CD4-positive, alpha-beta T cell (primary cell): ENCODE results near the gene TNFRSF25. TPM values are rescaled to one million over a fixed set of nuclear protein-coding genes. Genes with fewer than 3 reads are reported as not detected.

Experiments used
- ATAC-seq: fragments of 200-7000 bp; cut with Tn5 transposase; one replicate; pipeline ENCODE4 v1.10.0; 2022; ENCODE audit warnings: mild to moderate bottlenecking; ENCODE audit not compliant: poor library complexity
- CTCF ChIA-PET: fragments of 350-600 bp; sonication (Branson Sonifier 250); formaldehyde crosslinking; loops from one replicate; lab custom pipeline; 2021; ENCODE audit warnings: antibody characterized with exemption, inconsistent platforms; lab: Charles Lee
- POLR2A ChIA-PET: fragments of 350-600 bp; sonication (Branson Sonifier 250); formaldehyde crosslinking; loops from one replicate; lab custom pipeline; 2021; ENCODE audit warnings: antibody characterized with exemption, inconsistent platforms; lab: Charles Lee
- DNase-seq, 14 experiments: peaks; one replicate each; pipeline ENCODE4 v3.0.0-alpha.2; 2013 to 2020; ENCODE audit warnings: mixed read lengths in 2 of 14
- H3K27ac ChIP-seq, 2 donors: one replicate each; pipeline versions ENCODE4 v1.5.1 to v1.7.0; 2013; ENCODE audit warnings: low read length in 2 of 2, low read depth in 1 of 2, mild to moderate bottlenecking in 1 of 2
- H3K27me3 ChIP-seq, 2 experiments: 1 replicate in 1 of 2; 2 replicates in 1 of 2; pipeline versions ENCODE4 v1.6.1 to v1.7.0; 2013; ENCODE audit warnings: low read length in 2 of 2, control low read depth in 1 of 2, mild to moderate bottlenecking in 1 of 2, moderate library complexity in 1 of 2; ENCODE audit not compliant: insufficient read depth in 2 of 2, control insufficient read depth in 1 of 2
- H3K36me3 ChIP-seq: one replicate; pipeline ENCODE4 v1.6.1; 2013; ENCODE audit warnings: low read length, control low read depth; ENCODE audit not compliant: insufficient read depth
- H3K4me1 ChIP-seq: one replicate; pipeline ENCODE4 v1.6.1; 2013; ENCODE audit warnings: low read length, control low read depth; ENCODE audit not compliant: insufficient read depth
- H3K4me3 ChIP-seq: one replicate; pipeline ENCODE4 v1.5.1; 2013; ENCODE audit warnings: mild to moderate bottlenecking, low read length, moderate library complexity
- H3K9me3 ChIP-seq, 2 experiments: 1 replicate in 1 of 2; 2 replicates in 1 of 2; pipeline versions ENCODE4 v1.6.1 to v1.7.0; 2013; ENCODE audit warnings: low read length in 2 of 2, mild to moderate bottlenecking in 2 of 2, control low read depth in 1 of 2, moderate library complexity in 1 of 2; ENCODE audit not compliant: control insufficient read depth in 1 of 2, insufficient read depth in 1 of 2
- H3K27ac Mint-ChIP-seq: one replicate; pipeline ENCODE4 v1.8.0; 2020; ENCODE audit warnings: mixed read lengths
- H3K27me3 Mint-ChIP-seq: one replicate; pipeline ENCODE4 v1.8.0; 2021; ENCODE audit warnings: mixed read lengths
- H3K36me3 Mint-ChIP-seq: one replicate; pipeline ENCODE4 v1.8.0; 2021; ENCODE audit warnings: low read depth, mixed read lengths
- H3K4me1 Mint-ChIP-seq: one replicate; pipeline ENCODE4 v1.8.0; 2021; ENCODE audit warnings: low read depth, mixed read lengths
- H3K4me3 Mint-ChIP-seq: one replicate; pipeline ENCODE4 v1.8.0; 2020; ENCODE audit warnings: mild to moderate bottlenecking, mixed read lengths
- H3K9me3 Mint-ChIP-seq: one replicate; pipeline ENCODE4 v1.8.0; 2020; ENCODE audit warnings: mixed read lengths
- CTCF ChIP-seq: fragments of 200-600 bp; IDR thresholded peaks from one replicate; pipeline ENCODE4 v1.8.0; 2022; ENCODE audit warnings: antibody characterized with exemption, mild to moderate bottlenecking
- intact Hi-C, 2 experiments: fragments of 100-400 bp; cut with DNase I in 1 of 2; cut with micrococcal nuclease in 1 of 2; formaldehyde crosslinking; loops; one replicate each; pipeline versions ENCODE4 v1.15.1 to v1.9.0; 2023 to 2025; cut with DNase I, micrococcal nuclease
- total RNA-seq, 174 experiments: library from RNA in 2 of 174; stranded (reverse) in 2 of 174; gene quantifications; one replicate each; pipeline ENCODE4 v1.2.3 and lab custom pipeline; 2021 to 2026

The TNFRSF25 gene
- total RNA-seq, 2 experiments from 2014 or later = 220 to 225 TPM

- H3K27ac ChIP-seq = no peak overlapping the region
- ChIA-PET CTCF (no interaction called here), POLR2A (no interaction called here)
- peaks cover 2 to 6% of the 10 kb centered on the region in 2 experiments for H3K27me3 ChIP-seq
- DNase-seq (no peak), ATAC-seq (no peak)
- intact Hi-C loops = no loop called here
- H3K4me1 ChIP-seq = no peaks in the 10 kb centered on the region
- Mint-ChIP-seq H3K4me3 (no peak overlapping the region), H3K27me3 (peaks cover 3% of the 10 kb centered on the region), H3K4me1 (no peaks in the 10 kb centered on the region), H3K9me3 (no peaks in the 10 kb centered on the region), H3K27ac (no peak overlapping the region), H3K36me3 (no peaks in the 10 kb centered on the region)
- no peak overlapping the region for H3K4me3 ChIP-seq
- peaks cover 0 to 7% of the 10 kb centered on the region in 2 experiments for H3K9me3 ChIP-seq
- no peaks in the 10 kb centered on the region for H3K36me3 ChIP-seq
- TF ChIP-seq CTCF = no peak
Measured at GRCh38 chr1:6509220-6509918, 43.4 kb upstream of the TNFRSF25 start.

DNA sequence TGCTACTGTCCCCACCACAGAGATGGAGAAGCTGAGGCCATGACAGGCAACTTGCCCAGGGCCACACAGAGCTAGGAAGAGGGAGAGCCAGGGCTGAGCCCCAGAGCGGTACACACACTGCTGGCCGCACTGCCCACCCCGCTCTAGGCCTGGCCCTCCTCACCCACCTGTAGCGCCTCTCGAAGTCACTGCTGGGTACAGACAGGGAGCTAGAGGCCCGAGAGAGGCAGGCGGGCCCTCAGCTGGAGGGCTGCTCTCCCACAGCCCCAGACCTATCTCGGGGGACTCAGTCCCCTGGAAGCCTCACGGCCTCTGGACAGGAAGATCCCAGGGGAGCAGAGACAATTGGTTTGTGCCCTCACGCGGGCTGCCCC lies 42.8 kb upstream of the TNFRSF25 start:
- Histone ChIP-seq H3K9me3 (peaks cover 0 to 7% of the 10 kb centered on the region in 2 experiments), H3K4me3 (no peak overlapping the region), H3K27ac (no peak overlapping the region), H3K27me3 (peaks cover 2 to 6% of the 10 kb centered on the region in 2 experiments), H3K36me3 (no peaks in the 10 kb centered on the region), H3K4me1 (no peaks in the 10 kb centered on the region)
- TF ChIP-seq CTCF = no peak
- Mint-ChIP-seq H3K36me3 (no peaks in the 10 kb centered on the region), H3K4me1 (no peaks in the 10 kb centered on the region), H3K4me3 (no peak overlapping the region), H3K27me3 (peaks cover 3% of the 10 kb centered on the region), H3K27ac (no peak overlapping the region), H3K9me3 (no peaks in the 10 kb centered on the region)
- DNase-seq (no peak), ATAC-seq (no peak)
- ChIA-PET POLR2A (no interaction called here), CTCF (no interaction called here)
- intact Hi-C loops = no loop called here

DNA sequence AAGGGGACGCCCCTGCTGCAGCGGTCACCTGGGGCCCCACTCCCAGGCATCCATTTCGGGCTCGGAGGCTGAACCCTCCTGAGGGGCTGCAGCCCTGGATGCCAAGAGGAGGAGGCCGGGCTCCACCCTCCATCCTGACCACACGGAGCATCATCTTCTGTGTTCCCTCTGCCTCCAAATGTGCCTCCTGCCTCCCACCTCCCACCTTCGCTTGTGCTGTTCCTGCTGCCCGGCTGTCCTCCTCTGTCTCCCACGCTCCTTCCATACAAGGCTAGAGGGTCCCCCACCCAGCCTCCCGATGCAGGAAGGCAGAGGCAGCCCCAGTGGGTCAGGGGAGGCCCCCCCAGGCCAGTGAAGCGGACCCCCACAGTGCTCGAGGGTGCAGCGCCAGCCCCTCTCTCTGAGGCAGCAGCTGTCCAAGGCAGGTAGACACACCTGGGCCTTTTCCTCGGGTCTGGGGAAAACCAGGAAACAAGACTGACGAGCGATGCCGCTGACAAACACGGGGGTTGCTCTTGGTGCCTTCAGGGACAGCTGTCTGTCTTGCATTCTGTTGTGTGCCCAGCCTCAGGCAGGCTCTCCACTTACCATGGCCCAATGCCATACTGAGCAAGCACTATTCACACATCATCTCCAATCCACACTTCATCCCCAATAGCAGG lies 42.3 kb upstream of the TNFRSF25 start:
- no peaks in the 10 kb centered on the region for H3K36me3 ChIP-seq
- H3K4me3 Mint-ChIP-seq = no peak overlapping the region
- DNase-seq (no peak), ATAC-seq (no peak)
- H3K9me3 ChIP-seq = peaks cover 0 to 7% of the 10 kb centered on the region in 2 experiments
- no peak overlapping the region for H3K27ac ChIP-seq
- H3K36me3 Mint-ChIP-seq = no peaks in the 10 kb centered on the region
- intact Hi-C loops = no loop called here
- ChIA-PET CTCF (no interaction called here), POLR2A (no interaction called here)
- no peak overlapping the region for H3K27ac Mint-ChIP-seq
- H3K4me1 Mint-ChIP-seq = no peaks in the 10 kb centered on the region
- no peak overlapping the region for H3K4me3 ChIP-seq
- no peaks in the 10 kb centered on the region for H3K4me1 ChIP-seq
- peaks cover 2 to 6% of the 10 kb centered on the region in 2 experiments for H3K27me3 ChIP-seq
- peaks cover 3% of the 10 kb centered on the region for H3K27me3 Mint-ChIP-seq
- H3K9me3 Mint-ChIP-seq = no peaks in the 10 kb centered on the region
- no peak for TF ChIP-seq CTCF
